MM.1S (cell line): ENCODE results near the gene SCN4A.
"Not testable (repeated sequence)": the region's sequence is repeated elsewhere in the genome, so short reads cannot be mapped to it uniquely, and the experiment has no call there.

Experiments used
- DNase-seq: peaks from one replicate; pipeline ENCODE4 v3.0.0-alpha.2; 2015
- H2AFZ ChIP-seq: fragments of 300-600 bp; sonication (generic); 2 replicates; pipeline ENCODE4 v1.6.0; 2016; ENCODE audit warnings: antibody characterized with exemption, low read length
- H3F3A ChIP-seq: fragments of 300-600 bp; sonication (generic); 2 replicates; pipeline ENCODE4 v1.6.1; 2016; ENCODE audit warnings: mild to moderate bottlenecking, antibody characterized with exemption, low read length, moderate library complexity, mixed read lengths; ENCODE audit not compliant: insufficient read depth
- H3K27ac ChIP-seq: fragments of 300-600 bp; sonication (generic); 2 replicates; pipeline ENCODE4 v1.5.1; 2016; ENCODE audit warnings: mild to moderate bottlenecking, low read length
- H3K27me3 ChIP-seq: fragments of 300-600 bp; sonication (generic); replicated peaks from 2 replicates; pipeline ENCODE4 v1.6.0; 2016; ENCODE audit warnings: low read length; ENCODE audit not compliant: insufficient read depth
- H3K36me3 ChIP-seq: fragments of 300-600 bp; sonication (generic); replicated peaks from 2 replicates; pipeline ENCODE4 v1.6.1; 2016; ENCODE audit warnings: mild to moderate bottlenecking, low read length, mixed read lengths; ENCODE audit not compliant: insufficient read depth
- H3K4me1 ChIP-seq: fragments of 300-600 bp; sonication (generic); 2 replicates; pipeline ENCODE4 v1.6.1; 2016; ENCODE audit warnings: low read length, mixed read lengths
- H3K4me2 ChIP-seq: fragments of 300-600 bp; sonication (generic); 2 replicates; pipeline ENCODE4 v1.6.0; 2016; ENCODE audit warnings: low read depth, low read length
- H3K4me3 ChIP-seq: fragments of 300-600 bp; sonication (generic); 2 replicates; pipeline ENCODE4 v1.5.1; 2016; ENCODE audit warnings: low read length, mixed read lengths
- H3K79me2 ChIP-seq: fragments of 300-600 bp; sonication (generic); 2 replicates; pipeline ENCODE4 v1.6.1; 2016; ENCODE audit warnings: mixed run types, low read length, mixed read lengths
- H3K9ac ChIP-seq: fragments of 300-600 bp; sonication (generic); 2 replicates; pipeline ENCODE4 v1.6.1; 2016; ENCODE audit warnings: low read length, mixed read lengths
- H3K9me2 ChIP-seq: fragments of 300-600 bp; sonication (generic); replicated peaks from 2 replicates; pipeline ENCODE4 v1.6.1; 2016; ENCODE audit warnings: mild to moderate bottlenecking, low read length, mixed read lengths; ENCODE audit not compliant: insufficient read depth
- H3K9me3 ChIP-seq: fragments of 300-600 bp; sonication (generic); replicated peaks from 2 replicates; pipeline ENCODE4 v1.6.1; 2016; ENCODE audit warnings: mild to moderate bottlenecking, low read length, mixed read lengths; ENCODE audit not compliant: insufficient read depth
- H4K20me1 ChIP-seq: fragments of 300-600 bp; sonication (generic); 2 replicates; pipeline ENCODE4 v1.6.1; 2016; ENCODE audit warnings: mild to moderate bottlenecking, low read length, moderate library complexity, mixed read lengths; ENCODE audit not compliant: insufficient read depth
- EZH2 ChIP-seq: fragments of 300-600 bp; sonication (generic); optimal IDR thresholded peaks from 2 replicates; pipeline ENCODE3; 2017; ENCODE audit warnings: low read depth, mild to moderate bottlenecking, antibody characterized with exemption, low read length, mixed read lengths
- EZH2phosphoT487 ChIP-seq: fragments of 300-600 bp; sonication (generic); IDR thresholded peaks from 2 replicates; pipeline ENCODE4 v1.6.1; 2018; ENCODE audit warnings: antibody characterized with exemption, low read length
- TF ChIP-seq, protein P1 (sequence below): fragments of 300-600 bp; sonication (generic); IDR thresholded peaks from 2 replicates; pipeline ENCODE4 v1.5.1; 2016; ENCODE audit warnings: antibody characterized with exemption, low read length, mixed read lengths

SCN4A gene

DNA sequence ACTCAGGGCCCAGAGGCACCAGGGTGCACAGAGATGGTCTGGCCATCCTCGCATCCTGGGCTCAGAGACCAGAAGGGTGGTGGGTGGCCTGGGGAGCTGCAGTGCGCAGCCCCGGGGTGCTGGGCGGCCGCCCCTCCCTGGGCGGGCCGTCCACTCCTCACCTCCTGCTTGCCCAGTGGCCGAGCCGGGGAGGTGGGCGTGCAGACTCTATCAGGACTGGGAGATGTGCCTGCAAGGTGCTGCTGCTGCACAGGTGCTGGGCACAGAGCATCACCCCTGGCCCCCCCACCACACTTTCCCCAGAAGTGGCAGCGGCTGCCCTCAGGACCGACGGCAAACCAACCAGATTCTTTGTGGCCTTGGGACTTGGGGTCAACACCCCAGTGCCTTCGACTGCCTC, at the start of gene SCN4A:
TSS of gene SCN4A (minus strand) at position 123 of the 400 bp plus-strand sequence. CDS start at position 46, 77 bp downstream.
- no peak within 1 kb of the TSS for H3K27ac ChIP-seq
- H4K20me1 ChIP-seq: no peaks in the 10 kb centered on the region
- H3K36me3 ChIP-seq: no peaks in the 10 kb centered on the region
- no peak within 1 kb of the TSS for H3K4me2 ChIP-seq
- no peak for DNase-seq
- TF ChIP-seq EZH2phosphoT487 (no peak), EZH2 (no peak)
- TF ChIP-seq, protein P1, sequence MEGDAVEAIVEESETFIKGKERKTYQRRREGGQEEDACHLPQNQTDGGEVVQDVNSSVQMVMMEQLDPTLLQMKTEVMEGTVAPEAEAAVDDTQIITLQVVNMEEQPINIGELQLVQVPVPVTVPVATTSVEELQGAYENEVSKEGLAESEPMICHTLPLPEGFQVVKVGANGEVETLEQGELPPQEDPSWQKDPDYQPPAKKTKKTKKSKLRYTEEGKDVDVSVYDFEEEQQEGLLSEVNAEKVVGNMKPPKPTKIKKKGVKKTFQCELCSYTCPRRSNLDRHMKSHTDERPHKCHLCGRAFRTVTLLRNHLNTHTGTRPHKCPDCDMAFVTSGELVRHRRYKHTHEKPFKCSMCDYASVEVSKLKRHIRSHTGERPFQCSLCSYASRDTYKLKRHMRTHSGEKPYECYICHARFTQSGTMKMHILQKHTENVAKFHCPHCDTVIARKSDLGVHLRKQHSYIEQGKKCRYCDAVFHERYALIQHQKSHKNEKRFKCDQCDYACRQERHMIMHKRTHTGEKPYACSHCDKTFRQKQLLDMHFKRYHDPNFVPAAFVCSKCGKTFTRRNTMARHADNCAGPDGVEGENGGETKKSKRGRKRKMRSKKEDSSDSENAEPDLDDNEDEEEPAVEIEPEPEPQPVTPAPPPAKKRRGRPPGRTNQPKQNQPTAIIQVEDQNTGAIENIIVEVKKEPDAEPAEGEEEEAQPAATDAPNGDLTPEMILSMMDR: no peak
- no peak within 1 kb of the TSS for H2AFZ ChIP-seq
- H3K79me2 ChIP-seq: no peaks in the 10 kb centered on the region
- no peaks in the 10 kb centered on the region for H3K9me2 ChIP-seq
- H3F3A ChIP-seq: no peaks in the 10 kb centered on the region
- no peak within 1 kb of the TSS for H3K4me3 ChIP-seq
- no peaks in the 10 kb centered on the region for H3K9me3 ChIP-seq
- H3K27me3 ChIP-seq: peaks cover 5% of the 10 kb centered on the region
- H3K9ac ChIP-seq: no peak within 1 kb of the TSS
- H3K4me1 ChIP-seq: no peaks in the 10 kb centered on the region

DNA sequence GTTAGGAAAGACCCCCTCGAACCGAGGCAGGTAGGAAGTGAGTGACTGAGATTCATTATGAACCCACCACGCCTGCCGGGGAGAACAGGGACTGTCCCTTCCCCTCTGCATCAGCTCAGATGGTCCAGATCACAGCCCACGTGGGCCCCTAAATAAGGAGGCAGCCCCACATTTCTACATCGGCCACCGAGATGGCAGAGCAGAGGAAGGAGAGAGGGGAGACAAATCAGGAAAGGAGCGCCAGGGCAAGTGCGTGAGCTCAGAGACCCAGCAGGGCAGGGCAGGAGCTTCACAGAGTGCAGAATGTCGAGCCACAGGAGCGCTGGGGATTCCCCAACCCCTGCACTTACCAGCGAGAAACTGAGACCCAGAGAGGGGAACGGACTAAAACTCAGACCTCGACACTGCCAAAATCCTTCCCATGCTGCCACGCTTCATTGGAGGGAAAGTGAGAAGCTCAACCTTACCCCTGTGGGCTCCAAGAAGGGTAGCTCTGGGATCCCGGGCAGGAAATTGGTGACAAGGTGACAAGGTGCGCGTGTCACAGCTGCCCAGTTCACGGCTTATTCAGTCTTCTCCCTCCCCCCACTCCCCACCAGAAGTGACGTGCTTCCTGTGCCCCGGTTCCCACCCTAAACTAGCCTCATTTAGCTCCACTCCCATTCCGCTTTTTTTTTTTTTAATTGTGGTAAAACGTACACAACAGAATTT, 47.5 kb upstream of the SCN4A start, which contains the start of gene ICAM2:
TSS of gene ICAM2 (minus strand) at position 578 of the 711 bp plus-strand sequence. CDS start 13,942 bp downstream, outside the sequence.
- peaks cover 44% of the 10 kb centered on the region for H3K79me2 ChIP-seq
- H3K9me3 ChIP-seq: no peaks in the 10 kb centered on the region
- H2AFZ ChIP-seq: peak within 1 kb of the TSS; percentile 16; the same call in 1 of the 2 replicates
- H3K4me1 ChIP-seq: peaks cover 24% of the 10 kb centered on the region
- no peaks in the 10 kb centered on the region for H4K20me1 ChIP-seq
- peak; percentile 90 for DNase-seq
- no peaks in the 10 kb centered on the region for H3K27me3 ChIP-seq
- no peaks in the 10 kb centered on the region for H3K9me2 ChIP-seq
- peak within 1 kb of the TSS; percentile 96 for H3K27ac ChIP-seq
- H3K4me2 ChIP-seq: peak within 1 kb of the TSS; percentile 89
- peak within 1 kb of the TSS; percentile 90 for H3K9ac ChIP-seq
- TF ChIP-seq EZH2phosphoT487 (no peak), EZH2 (no peak)
- TF ChIP-seq, protein P1: no peak
- H3K4me3 ChIP-seq: peak within 1 kb of the TSS; percentile 79
- no peaks in the 10 kb centered on the region for H3K36me3 ChIP-seq
- peaks cover 58% of the 10 kb centered on the region for H3F3A ChIP-seq

DNA sequence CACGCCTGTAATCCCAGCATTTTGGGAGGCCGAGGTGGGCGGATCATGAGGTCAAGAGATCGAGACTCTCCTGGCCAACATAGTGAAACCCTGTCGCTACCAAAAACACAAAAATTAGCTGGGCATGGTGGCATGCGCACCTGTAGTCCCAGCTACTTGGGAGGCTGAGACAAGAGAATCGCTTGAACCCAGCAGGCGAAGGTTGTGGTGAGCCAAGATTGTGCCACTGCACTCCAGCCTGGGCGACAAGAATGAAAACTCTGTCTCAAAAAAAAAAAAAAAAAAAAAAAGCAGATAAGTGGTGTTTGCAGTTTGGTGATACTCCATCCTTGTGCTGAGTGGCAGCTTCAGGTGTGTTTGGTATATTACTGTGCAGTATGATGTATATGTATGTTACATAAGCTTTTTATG, 46.8 kb upstream of the SCN4A start:
- H3K9me3 ChIP-seq, H3K27me3 ChIP-seq, H3K9me2 ChIP-seq, H2AFZ ChIP-seq, H4K20me1 ChIP-seq, H3K36me3 ChIP-seq: not testable (repeated sequence)
- H3F3A ChIP-seq: peaks cover 52% of the 10 kb centered on the region
- H3K4me1 ChIP-seq: peaks cover 26% of the 10 kb centered on the region
- peak overlapping the region; percentile 89 for H3K4me2 ChIP-seq
- peaks cover 51% of the 10 kb centered on the region for H3K79me2 ChIP-seq
- peak overlapping the region; percentile 79 for H3K4me3 ChIP-seq
- DNase-seq: peak; percentile 34
- peak overlapping the region; percentile 96 for H3K27ac ChIP-seq
- H3K9ac ChIP-seq: peak overlapping the region; percentile 90

DNA sequence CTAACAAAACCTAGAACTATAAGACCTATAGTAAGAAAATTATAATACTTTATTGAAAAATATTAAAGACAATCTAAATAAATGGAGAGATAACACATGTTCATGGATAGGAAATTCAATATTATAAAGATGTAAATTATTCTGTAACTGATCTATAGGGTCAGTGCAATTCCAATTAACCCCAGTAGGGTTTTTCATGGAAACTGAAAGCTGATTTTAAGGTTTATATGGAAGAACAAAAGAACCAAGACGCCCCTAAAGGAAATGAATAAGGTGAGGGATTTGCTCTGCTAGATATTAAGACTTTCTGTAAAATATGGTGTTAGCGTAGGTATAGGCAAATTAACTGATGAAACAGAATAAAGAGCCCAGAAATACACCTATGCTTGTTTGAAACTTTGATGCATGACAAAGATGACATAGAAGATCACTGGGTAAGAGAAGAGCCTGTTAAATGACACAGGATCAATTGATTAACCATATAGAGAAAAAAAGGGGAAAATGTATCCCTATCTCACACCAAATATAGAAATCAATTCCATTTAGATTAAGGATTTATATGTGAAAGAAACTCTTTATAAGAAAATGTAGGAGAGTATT, 44.8 kb upstream of the SCN4A start:
- Histone ChIP-seq H2AFZ (no peak overlapping the region), H3K4me2 (no peak overlapping the region), H3K79me2 (peaks cover 70% of the 10 kb centered on the region), H3K9me2 (no peaks in the 10 kb centered on the region), H3K27me3 (no peaks in the 10 kb centered on the region), H3K9me3 (no peaks in the 10 kb centered on the region), H3F3A (peaks cover 42% of the 10 kb centered on the region), H4K20me1 (no peaks in the 10 kb centered on the region), H3K27ac (no peak overlapping the region), H3K9ac (no peak overlapping the region), H3K4me1 (peaks cover 26% of the 10 kb centered on the region), H3K36me3 (no peaks in the 10 kb centered on the region), H3K4me3 (no peak overlapping the region)
- no peak for DNase-seq
- TF ChIP-seq EZH2phosphoT487: no peak
- TF ChIP-seq, protein P1: peak; percentile 31; the same call in 1 of the 2 replicates
